GM21526 (cell line): ENCODE measurements around the gene C16orf96.

ENCODE experiments used
- ATAC-seq: cut with Tn5 transposase; IDR thresholded peaks from one replicate; pipeline ENCODE4 v1.9.1; 2021; ENCODE audit warnings: moderate library complexity; ENCODE audit not compliant: unreplicated experiment, low FRiP score

The C16orf96 gene

DNA sequence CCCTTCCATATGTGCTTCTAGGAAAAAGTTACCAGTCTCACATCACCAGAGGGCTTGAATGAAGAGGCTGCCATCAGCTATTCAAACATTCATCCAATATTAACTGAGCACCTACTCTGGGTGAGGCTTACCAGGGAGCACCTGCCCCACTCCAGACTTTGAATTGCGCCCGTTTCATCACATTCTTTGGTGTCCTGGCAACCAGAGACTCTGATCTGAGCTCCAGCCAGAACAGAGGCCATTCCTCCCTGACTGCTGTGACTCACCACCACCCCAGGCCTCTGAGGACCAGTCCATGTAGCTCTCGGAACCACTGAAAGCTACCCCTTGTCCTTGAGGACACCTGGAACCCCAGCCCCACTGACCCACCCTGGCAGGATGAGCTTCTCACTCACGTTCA is at the start of gene C16orf96:
Gene C16orf96 (plus strand): TSS at position 229 of the 400 bp plus-strand sequence. CDS start 150 bp downstream, at position 379.
- ATAC-seq: no peak

DNA sequence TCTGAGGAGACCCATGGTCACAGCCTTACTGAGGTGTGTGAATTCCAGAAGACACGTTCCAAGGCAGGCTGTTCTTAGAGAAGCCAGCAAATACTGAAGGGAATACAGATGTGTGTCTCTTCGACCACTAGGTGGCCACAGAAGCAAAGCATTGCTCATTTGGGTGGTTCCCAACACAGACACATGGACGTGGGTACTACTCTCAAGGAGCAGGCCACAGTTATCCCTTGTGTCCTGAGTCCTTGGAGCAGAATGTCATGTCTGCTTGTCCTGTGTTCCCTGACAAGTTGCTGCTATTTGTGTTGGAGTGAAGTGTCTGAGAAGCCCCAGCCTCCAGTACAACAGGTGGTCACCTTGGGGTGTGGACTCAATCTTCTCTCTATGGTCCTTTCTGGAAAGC is 49.7 kb upstream of the C16orf96 start:
- no peak for ATAC-seq

DNA sequence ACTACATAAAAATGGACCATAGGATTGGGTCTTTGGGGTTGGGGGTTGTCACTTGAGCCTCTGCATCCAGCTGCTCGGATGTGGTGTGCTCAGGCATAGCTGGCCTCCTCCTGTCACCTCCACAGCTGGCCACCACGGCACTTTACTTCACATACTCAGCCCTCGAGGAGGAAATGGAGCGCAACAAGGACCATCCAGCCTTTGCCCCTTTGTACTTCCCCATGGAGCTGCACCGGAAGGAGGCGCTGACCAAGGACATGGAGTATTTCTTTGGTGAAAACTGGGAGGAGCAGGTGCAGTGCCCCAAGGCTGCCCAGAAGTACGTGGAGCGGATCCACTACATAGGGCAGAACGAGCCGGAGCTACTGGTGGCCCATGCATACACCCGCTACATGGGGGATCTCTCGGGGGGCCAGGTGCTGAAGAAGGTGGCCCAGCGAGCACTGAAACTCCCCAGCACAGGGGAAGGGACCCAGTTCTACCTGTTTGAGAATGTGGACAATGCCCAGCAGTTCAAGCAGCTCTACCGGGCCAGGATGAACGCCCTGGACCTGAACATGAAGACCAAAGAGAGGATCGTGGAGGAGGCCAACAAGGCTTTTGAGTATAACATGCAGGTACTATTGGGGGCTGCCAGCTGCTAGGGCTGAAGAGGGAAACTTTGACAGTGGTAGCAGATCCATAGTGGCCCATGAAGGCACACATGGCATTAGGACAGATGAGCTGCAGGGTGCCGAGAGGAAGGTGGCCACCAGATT is 48.4 kb upstream of the C16orf96 start:
- no peak for ATAC-seq

DNA sequence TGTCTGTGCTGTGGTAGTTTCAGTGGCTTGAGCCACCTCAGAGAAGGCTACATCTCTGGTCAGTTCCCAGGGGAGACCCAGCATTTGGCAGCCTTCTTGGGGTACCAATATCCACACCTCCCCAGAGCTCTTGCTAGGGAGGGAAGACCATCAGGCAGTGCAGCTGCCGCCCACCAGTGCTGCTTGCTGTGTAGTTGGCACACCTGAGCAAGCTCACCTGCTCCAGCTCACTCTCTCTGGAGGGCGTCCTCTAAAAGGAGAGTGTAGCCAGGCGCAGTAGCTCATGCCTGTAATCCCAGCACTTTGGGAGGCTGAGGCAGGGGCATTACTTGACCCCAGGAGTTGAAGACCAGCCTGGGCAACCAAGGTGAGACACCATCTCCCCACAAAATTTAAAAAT is 47.3 kb upstream of the C16orf96 start:
- ATAC-seq: no peak

DNA sequence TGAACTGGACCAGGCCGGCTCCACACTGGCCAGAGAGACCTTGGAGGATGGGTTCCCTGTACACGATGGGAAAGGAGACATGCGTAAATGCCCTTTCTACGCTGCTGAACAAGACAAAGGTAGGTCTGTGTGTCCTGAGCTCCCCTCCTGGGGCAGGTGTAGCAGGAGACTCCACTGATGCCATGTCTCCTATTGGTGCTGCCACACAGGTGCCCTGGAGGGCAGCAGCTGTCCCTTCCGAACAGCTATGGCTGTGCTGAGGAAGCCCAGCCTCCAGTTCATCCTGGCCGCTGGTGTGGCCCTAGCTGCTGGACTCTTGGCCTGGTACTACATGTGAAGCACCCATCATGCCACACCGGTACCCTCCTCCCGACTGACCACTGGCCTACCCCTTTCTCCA is 46.7 kb upstream of the C16orf96 start:
- ATAC-seq: no peak

DNA sequence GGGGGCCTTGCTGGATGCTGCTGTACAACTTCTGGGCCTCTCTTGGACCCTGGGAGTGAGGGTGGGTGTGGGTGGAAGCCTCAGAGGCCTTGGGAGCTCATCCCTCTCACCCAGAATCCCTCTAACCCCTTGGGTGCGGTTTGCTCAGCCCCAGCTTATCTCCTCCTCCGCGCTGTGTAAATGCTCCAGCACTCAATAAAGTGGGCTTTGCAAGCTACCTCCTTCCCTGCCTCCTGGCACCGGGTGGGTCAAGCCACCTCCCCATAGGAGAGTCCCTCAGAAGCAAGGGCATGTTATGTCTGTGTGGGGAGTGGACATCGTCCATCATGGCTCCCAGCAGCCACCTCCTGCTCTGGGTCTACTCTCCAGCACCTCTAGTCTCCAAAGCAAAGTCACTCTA is 46.0 kb upstream of the C16orf96 start:
- ATAC-seq: no peak

DNA sequence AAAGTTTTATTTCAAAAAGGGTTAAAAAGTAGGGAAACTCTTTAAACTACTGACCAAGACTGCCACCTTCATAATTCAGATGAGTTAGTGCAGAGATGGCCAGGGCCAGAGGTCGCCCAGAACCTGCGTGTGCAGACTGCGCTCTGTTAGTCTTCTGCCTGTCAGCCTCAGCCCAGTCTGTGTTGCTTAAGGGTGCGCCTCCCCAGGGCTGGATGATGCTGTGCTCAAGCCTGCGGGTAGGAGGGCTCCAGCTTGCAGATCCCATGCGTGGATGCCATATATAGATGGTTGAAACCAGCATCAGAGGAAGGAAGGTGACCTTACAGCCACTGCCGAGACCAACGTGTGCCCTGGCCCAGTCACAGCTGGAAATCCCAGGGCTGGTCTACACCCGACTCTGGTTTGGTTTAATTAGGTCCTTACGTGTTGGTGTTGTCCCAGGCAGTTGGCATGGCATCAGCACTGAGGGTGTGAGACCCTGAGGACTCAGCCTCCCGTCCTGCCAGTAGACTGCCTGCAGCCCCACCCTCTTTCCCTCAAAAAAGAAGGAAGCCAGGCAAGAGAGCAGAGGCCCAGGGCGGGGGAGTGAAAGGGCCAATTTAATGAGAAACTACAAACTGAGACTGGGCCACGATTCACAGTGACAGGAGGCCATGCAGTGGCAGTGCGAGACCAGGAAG is 45.3 kb upstream of the C16orf96 start:
- no peak for ATAC-seq

DNA sequence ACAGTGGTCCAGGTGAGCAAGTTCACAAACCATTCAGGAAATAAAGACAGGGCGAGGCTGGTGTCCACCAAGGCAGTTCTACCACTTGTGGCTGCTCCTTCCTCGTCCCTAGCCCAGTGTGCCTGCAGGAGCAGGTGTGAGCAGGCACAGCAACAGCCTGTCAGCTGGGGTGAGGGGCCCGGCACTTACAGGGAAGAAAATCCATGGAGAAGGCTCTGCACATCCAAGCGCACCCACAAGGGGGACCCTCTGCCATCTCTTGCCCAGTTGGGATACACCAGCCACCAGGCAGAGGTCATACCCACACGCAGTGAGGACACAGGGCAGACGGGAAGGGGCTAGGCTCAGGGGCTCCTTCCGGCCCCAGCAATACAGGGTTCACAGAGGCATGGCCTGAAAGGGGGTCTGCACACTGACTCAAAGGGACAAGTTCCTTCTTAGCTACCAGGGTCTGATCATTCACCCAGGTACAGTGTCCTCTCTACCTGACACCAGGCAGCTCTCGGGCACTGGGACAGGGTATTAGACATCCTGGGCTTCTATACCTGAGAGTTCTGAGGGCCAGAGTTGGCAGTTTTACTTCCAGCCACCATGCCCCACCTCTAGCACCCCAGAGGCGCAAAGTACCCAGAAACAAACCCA is 44.6 kb upstream of the C16orf96 start:
- no peak for ATAC-seq

DNA sequence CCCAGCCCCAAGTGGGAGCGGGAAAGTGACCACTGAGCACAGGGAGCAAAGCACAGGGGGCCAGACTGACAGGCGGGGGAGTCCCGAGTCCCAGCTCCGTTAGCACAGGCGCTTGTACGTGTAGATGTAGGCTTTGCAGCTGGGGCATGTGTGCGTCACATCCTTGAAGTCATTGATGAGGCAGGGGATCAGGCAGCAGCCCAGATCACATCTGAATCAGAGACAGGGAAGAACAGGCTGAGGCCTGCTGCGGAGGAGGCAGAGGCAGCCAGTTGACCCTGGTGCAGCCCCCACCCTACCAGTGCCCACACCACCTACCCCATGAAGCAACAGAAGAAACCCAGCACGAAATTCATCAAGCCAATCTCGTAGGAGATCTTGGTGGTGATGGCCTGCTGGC is 43.7 kb upstream of the C16orf96 start:
- no peak for ATAC-seq

DNA sequence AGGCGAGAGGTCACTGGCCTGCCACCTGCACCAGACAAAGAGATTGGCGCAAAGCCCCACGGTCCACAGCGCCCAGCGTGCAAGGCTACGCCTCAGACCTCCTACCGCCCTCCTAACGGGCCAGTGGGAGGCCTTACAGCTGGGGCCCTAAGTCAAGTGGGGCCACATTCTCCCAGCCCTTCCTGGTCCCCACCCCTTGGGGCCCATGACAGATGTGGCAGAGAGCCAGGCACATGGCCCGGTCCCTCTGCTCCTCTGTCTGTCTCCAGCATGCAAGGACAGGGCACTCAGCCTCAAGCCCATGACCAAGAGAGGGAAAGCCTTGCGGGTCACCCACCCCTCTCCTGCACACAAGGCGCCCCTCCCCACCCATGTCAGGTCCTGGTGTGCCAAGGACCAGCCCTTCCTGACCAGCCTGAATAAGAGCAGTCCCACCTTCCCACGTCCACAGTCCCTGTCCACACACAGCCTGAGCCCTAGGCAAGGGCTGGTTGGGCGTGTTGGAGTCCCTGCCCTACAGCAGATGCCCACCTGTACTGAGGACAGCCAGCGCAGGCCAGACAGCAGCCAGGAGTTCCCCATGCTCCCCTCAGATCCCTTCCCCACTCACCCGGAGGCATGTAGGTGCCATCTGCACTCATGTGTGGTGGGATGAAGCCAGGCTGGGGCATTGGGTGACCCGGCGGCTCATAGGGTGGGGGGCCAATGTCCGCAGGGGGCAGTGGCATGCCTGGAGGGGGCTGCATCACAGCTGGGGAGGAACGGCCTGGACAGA is 42.9 kb upstream of the C16orf96 start:
- no peak for ATAC-seq

DNA sequence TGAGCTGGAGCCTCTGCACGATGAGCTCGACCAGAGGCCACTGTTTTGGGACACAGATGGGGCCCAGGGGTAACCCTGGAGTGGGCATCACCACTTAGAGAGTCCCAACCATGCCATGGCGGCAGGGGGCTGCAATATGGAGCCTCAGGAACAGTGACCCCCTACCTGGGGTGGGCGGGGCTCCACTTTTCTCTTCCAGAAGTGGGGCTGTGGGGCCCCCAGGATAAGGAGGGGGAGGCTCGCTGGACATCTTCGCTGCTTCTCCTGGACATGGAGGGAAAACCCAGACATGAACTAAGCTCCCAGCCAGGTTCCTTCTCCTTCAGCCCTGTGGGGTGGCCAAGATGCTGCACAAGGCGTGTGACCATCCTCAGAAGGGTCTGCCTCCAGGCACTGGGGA is 42.3 kb upstream of the C16orf96 start:
- no peak for ATAC-seq

DNA sequence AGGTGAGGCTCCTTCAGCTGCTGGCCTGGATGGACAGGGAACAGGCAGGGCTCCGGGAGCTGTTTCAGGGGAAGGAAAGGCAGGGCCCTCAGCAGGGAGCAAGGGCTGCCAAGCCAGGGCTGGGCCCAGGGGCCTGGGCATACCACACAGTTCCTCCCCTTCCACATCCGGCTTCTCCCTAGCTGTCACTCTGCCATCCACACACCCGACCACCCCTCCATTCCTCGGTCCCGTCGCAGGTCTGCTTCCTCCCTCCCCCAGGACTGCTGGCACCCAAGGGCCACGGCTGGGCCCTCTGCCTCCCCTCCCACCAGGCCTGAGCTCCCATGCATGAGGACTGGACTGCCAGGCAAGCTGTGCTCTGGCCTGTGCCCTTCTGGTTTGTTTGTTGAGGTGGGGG is 41.5 kb upstream of the C16orf96 start:
- ATAC-seq: no peak

DNA sequence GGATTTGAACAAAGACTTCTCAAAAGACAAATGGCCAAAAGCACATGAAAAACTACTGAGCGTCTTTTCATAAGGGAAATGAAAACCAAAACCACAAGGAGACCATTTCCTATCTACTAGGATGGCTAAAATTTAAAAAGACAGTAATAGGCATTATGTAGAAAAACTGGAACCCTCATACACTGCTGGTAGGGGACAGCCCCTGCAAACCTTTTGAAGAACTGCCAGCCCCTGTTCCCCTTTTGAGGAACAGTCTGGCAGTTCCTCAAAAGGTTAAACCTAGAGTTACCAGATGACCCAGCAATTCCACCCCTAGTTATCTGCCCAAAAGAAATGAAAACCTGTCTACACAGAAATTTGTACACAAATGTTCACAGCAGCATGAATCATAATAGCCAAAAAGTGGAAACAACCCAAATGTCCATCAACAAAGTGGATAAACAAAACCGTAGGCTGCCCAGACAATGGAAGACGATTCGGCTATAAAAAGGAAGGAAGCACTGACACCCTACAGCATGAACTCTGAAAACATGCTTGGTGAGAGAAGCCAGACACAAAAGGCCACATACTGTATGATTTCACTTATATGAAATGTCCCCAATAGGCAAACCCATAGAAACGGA is 40.4 kb upstream of the C16orf96 start:
- ATAC-seq: no peak

DNA sequence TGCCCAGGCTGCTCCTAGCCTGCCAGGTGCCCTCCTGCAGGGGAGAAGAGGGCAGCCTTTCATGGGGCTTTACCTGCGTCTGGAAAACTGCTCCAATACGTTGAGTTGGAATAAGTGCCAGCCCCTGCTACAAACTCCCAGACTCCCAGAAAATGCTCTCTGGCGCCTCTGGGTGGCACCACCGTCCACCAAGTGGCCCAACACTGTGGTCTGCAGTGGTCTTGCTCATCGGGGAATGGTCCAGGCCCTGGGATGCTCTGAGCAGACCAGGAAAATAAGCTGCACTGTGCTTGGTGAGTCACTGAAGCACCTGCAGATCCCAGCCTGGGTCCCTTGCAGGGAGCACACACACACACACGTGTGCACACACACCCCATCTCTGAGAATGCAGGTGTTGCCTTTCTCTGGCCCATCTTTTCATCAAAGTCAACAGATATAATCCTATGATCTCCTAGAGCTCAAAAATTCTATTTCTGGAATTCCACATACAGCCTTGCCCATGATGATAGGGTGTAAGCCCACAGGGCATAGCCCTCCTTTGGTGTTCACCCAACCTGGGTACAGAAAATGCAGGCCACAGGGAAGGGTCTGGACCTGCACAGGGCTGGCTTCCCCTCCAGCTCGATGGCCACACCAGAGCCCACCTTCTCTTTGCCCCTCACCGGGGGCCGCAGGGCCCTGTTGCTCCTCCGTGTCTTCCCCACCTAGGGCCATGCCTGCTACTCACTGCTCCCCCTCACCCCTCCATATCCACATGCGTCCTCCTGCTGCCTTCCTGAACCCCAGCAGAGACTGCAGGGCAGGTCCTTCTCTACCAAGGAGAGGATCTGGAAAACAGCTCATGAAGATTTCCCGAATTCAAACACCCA is 38.1 kb upstream of the C16orf96 start:
- ATAC-seq: no peak

DNA sequence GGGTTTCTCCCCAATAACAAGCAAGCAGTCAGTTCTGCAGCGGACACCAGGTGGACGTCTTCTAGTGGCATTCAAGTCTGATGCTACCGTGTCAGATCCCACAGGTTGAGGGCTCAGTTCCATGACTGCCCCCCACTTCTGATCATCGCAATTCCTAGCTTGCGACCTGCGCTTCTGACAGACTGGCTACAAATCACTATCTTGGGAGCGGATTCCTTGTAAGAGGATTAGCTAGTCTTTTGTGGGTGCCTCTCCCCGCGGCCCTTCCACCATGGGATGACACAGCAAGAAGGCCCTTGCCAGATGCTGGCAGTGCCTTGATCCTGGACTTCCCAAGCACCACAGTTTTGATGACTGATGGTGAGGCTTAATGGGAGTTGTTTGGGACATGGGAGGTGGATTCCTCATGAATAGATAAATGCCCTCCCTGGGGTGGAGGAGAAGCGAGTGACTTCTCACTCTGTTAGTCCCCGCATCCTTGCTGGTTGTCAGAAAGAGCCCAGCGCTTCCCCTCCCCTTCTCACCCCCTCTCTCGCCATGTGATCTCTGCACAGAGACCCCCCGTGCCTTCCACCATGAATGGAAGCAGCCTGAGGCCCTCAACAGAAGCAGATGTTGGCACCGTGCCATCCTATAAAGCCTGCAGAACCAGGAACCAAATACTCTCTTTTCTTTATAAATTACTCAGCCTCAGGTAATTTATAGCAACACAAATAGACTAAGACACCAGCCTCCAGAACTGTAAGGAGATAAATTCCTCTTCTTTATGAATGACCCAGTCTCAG is 36.7 kb upstream of the C16orf96 start:
- ATAC-seq: no peak

DNA sequence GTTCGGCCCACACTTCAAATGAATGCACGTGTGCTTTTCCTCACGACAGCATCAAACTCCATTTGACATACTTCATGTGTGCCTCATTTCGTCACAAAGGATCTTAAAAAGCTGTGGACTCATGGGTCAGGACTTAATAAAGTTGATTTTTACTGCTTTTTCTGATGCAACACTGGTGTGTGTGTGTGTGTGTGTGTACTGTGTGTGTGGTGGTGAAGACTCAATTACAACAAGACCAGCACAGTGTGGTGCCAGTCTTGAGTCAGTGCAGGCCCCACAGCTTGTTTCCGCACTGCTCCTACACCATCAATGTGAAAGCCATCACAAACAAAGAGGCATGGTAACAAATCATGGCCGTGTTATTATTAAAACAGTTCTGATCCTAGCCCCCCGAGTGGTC is 35.2 kb upstream of the C16orf96 start:
- ATAC-seq: no peak

DNA sequence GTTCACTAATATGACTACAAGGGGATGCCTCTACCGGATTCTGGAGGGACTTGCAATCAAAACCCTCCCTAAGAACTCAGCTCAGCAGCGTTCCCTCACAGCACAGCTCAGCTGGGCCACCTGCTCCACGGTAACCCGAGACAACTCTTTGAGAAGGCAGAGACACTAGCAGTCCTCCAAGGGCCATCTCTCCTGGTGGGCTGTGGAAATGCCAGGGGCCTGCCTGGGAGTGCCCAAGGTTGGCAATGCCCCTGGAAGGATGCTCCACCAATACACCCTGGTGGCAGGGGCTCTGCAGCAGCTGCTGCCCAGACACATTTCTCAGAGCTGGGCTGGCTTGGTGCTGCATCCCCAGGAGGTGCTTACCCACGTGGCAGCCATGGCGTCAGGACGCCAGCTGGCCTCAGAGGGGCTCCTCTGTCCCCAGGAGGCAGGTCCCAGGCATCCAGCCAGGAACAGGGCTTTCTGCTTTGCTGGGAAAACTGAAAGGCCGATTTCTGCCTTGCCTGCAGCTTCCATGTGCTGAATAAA is 34.0 kb upstream of the C16orf96 start:
- ATAC-seq: no peak

DNA sequence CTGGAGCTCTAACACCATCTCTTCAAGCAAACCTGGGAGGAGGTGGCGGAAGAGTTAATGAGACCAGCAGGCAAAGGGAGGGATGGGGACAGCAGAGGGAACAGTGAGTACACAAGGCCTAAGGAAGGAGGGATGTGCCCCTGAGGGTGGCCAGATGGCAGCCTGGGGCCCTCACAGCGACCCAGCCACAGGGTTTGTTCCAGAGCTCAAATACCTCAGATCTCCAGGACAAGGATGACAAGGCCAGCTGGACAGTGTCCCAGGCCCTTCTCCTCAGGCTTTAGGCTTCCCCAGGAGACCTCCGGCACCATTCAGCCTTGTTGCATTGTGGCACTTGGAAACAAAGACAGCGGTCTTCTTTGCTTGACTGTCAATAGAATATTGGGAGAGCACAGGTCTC is 32.5 kb upstream of the C16orf96 start:
- no peak for ATAC-seq

DNA sequence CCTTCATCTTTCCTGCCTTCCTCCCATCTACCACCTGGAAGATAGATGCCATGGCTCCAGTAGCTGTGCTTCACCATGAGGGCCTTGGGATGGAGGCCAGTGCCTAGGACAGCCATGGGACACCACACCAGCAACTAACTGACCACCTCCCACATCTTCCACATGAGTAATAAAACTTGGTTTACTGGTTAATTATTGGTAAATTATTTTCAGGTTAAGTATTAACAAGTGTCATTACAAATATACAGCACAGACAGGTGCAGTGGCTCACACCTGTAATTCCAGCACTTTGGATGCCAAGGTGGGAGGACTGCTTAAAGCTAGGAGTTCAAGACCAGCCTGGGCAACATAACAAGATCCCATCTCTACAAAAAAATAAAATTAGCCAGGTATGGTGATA is 31.6 kb upstream of the C16orf96 start:
- no peak for ATAC-seq
